Muscle layer of duodenum (tissue), 2 donors: ENCODE data around the gene FILIP1.
"Not testable (repeated sequence)": the region's sequence is repeated elsewhere in the genome, so short reads cannot be mapped to it uniquely, and the experiment has no call there.

Experiments
- H3K27ac ChIP-seq: one replicate; pipeline ENCODE4 v1.7.0; 2013; ENCODE audit warnings: mild to moderate bottlenecking, low read length
- H3K27me3 ChIP-seq: one replicate; pipeline ENCODE4 v1.7.0; 2013; ENCODE audit warnings: low read depth, mild to moderate bottlenecking, control low read depth, low read length
- H3K36me3 ChIP-seq, 2 donors: one replicate each; pipeline ENCODE4 v1.7.0; 2013; ENCODE audit warnings: low read length in 2 of 2, control low read depth in 1 of 2, mild to moderate bottlenecking in 1 of 2; ENCODE audit not compliant: insufficient read depth in 2 of 2, control insufficient read depth in 1 of 2
- H3K4me1 ChIP-seq, 2 donors: one replicate each; pipeline ENCODE4 v1.7.0; 2013; ENCODE audit warnings: low read length in 2 of 2, mild to moderate bottlenecking in 2 of 2, control low read depth in 1 of 2, moderate library complexity in 1 of 2; ENCODE audit not compliant: insufficient read depth in 2 of 2, control insufficient read depth in 1 of 2
- H3K4me3 ChIP-seq, 2 donors: one replicate each; pipeline ENCODE4 v1.7.0; 2013; ENCODE audit warnings: low read length in 2 of 2, low read depth in 1 of 2, mild to moderate bottlenecking in 1 of 2
- H3K9me3 ChIP-seq, 2 donors: one replicate each; pipeline ENCODE4 v1.7.0; 2013; ENCODE audit warnings: low read length in 2 of 2, control low read depth in 1 of 2, mild to moderate bottlenecking in 1 of 2; ENCODE audit not compliant: control insufficient read depth in 1 of 2
- donor health status: healthy.

The FILIP1 gene

DNA sequence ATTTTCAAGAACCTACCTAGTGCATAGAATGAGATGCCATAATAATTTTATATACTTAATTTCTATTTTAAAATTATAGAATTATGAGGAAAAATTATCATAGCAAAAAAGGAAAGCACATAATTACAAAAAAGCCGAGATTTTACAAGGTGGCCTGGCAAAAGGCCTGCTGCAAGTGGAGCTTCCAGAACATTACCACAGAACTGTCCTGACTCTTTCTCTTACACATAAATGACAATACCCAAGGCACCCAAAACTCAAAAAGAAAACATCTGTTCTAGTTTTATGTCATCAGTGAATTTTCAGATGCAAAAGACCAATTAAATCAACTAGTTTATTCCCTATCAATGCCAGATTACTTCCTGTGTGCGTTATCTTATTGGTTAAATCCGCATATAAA, 74.2 kb downstream of the FILIP1 start:
- Histone ChIP-seq H3K4me1 (peaks cover 0 to 6% of the 10 kb centered on the region in 2 donors), H3K27ac (no peak overlapping the region), H3K4me3 (no peak overlapping the region), H3K9me3 (no peaks in the 10 kb centered on the region), H3K36me3 (no peaks in the 10 kb centered on the region), H3K27me3 (no peaks in the 10 kb centered on the region)

DNA sequence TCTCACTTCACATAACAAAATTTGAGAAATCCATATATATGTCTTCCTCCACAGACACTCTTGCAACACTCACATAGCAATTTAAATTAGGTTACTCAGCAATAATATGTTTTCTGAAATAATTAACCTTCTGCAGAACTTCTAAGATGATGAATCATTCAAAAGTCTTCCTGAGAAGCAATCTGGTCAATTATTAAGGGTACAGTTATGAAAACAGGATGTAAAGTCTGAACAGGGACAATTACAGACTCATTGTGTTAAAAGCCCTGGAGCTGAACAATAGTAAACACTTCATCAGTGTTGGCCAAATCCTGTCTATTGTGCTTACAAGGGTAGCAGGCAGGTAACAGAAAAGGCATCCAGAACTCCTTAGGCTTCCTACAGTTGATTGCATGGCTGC, 75.4 kb downstream of the FILIP1 start:
- Histone ChIP-seq H3K27me3 (no peaks in the 10 kb centered on the region), H3K36me3 (no peaks in the 10 kb centered on the region), H3K4me3 (no peak overlapping the region), H3K9me3 (no peaks in the 10 kb centered on the region), H3K27ac (no peak overlapping the region), H3K4me1 (peaks cover 0 to 10% of the 10 kb centered on the region in 2 donors)

GRCh38 chr6:75416443-75416842, 77.2 kb downstream of the FILIP1 start:
- Histone ChIP-seq H3K9me3 (no peaks in the 10 kb centered on the region), H3K4me1 (peaks cover 0 to 15% of the 10 kb centered on the region in 2 donors), H3K4me3 (no peak overlapping the region), H3K27me3 (no peaks in the 10 kb centered on the region), H3K27ac (no peak overlapping the region), H3K36me3 (no peaks in the 10 kb centered on the region)

- peaks cover 0 to 15% of the 10 kb centered on the region in 2 donors for H3K4me1 ChIP-seq
- no peak overlapping the region for H3K27ac ChIP-seq
- no peaks in the 10 kb centered on the region for H3K9me3 ChIP-seq
- H3K36me3 ChIP-seq = no peaks in the 10 kb centered on the region
- no peaks in the 10 kb centered on the region for H3K27me3 ChIP-seq
- no peak overlapping the region for H3K4me3 ChIP-seq
Measured at GRCh38 chr6:75415804-75416203, 77.8 kb downstream of the FILIP1 start.

DNA sequence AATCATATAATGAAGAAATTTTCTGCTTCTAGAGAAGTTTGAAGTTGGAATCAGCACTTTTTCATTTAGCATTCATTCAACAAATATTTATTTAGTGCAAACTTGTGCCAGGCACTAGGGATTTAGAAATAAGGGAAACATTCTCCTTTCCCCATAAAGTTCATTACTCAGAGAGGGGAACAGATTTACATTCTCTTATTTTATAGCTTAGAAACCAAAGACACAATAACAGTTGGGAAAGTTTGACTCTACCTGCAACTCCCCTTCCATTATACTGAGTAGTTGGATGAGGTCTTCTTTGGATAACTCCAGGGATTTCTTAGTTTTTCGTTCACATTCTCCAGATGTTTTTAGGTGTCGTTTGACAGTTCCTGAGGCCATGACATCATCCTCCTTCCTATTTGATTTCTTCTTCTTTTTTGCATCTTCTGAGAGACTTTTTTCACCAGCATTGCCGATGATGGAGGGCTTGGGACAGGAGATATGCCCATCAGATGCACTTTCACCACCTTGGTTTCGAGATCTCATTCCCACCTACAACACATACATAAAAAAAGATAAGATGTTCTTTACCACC, 79.1 kb downstream of the FILIP1 start:
- Histone ChIP-seq H3K27me3 (no peaks in the 10 kb centered on the region), H3K4me1 (peaks cover 0 to 15% of the 10 kb centered on the region in 2 donors), H3K27ac (no peak overlapping the region), H3K4me3 (no peak overlapping the region), H3K9me3 (peaks cover 0 to 2% of the 10 kb centered on the region in 2 donors), H3K36me3 (no peaks in the 10 kb centered on the region)

DNA sequence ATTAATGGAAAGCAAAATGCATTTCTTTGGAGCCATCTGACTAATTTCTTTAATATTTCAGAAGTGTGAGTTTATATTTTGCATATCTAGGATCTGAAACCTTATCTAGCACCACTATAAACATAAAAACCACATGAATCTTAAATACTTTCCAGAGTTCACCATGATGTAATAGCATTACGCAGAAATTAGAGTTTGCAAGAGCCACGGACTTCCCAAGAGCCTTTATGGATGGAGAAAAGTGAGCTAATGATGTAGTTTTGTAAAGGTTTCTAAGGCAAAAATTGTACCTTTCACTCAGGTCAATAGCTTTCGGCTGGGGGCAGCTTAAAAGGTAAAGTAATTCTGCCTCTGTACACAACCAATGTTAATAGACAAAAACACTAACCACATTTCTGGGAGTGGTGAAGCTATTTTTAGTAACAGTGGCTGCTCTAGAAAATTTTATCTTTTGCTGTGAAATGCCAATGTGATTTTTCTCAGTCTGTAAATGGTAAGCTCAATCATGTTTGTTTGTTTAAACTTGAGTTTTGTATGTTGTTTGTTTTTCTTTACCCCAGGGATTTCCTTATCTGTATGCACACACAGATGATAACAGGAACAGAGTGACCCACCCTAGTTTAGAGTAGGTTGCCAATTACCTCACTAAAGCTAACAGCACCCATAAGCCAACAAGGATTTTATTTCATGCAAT, 80.5 kb downstream of the FILIP1 start:
- no peak overlapping the region for H3K27ac ChIP-seq
- no peak overlapping the region for H3K4me3 ChIP-seq
- H3K36me3 ChIP-seq = no peaks in the 10 kb centered on the region
- H3K4me1 ChIP-seq = peaks cover 0 to 15% of the 10 kb centered on the region in 2 donors
- peaks cover 0 to 2% of the 10 kb centered on the region in 2 donors for H3K9me3 ChIP-seq
- no peaks in the 10 kb centered on the region for H3K27me3 ChIP-seq

DNA sequence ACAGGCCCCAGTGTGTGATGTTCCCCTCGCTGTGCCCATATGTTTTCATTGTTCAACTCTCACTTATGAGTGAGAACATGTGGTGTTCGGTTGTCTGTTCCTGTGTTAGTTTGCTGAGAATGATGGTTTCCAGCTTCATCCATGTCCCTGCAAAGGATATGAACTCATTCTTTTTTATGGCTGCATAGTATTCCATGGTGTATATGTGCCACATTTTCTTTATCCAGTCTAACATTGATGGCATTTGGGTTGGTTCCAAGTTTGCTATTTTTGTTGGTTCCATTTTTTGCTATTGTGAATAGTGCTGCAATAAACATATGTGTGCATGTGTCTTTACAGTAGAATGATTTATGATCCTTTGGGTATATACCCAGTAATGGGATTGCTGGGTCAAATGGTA, 83.0 kb downstream of the FILIP1 start:
- not testable (repeated sequence) for H3K9me3 ChIP-seq, H3K27me3 ChIP-seq, H3K4me1 ChIP-seq, H3K4me3 ChIP-seq, H3K36me3 ChIP-seq, H3K27ac ChIP-seq

GRCh38 chr6:75409928-75410327, 83.7 kb downstream of the FILIP1 start:
- Histone ChIP-seq H3K4me3 (no peak overlapping the region), H3K27ac (no peak overlapping the region), H3K36me3 (no peaks in the 10 kb centered on the region), H3K4me1 (peaks cover 0 to 9% of the 10 kb centered on the region in 2 donors), H3K27me3 (no peaks in the 10 kb centered on the region), H3K9me3 (peaks cover 0 to 2% of the 10 kb centered on the region in 2 donors)

DNA sequence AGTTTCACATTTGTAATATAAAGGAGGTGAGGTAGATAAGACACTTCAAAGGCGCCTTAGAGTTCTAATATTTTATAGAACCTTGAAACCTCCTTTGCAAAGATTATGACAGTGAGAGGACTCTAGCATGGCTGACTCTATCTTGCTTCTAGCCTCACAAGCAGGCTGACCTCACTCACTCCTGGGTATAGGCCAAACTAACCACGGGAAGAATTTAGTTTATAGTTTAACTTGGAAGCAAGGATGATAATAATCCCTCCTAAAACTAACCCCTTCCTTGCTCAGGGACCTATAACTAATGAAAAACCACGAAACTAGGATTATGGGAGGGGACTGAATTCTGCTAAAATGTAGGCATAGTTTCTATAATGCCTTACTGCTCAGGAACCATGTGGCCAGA, 84.3 kb downstream of the FILIP1 start:
- H3K4me1 ChIP-seq = peaks cover 0 to 9% of the 10 kb centered on the region in 2 donors
- no peaks in the 10 kb centered on the region for H3K36me3 ChIP-seq
- no peaks in the 10 kb centered on the region for H3K27me3 ChIP-seq
- no peak overlapping the region for H3K4me3 ChIP-seq
- no peak overlapping the region for H3K27ac ChIP-seq
- H3K9me3 ChIP-seq = peaks cover 0 to 2% of the 10 kb centered on the region in 2 donors

- Histone ChIP-seq H3K9me3 (no peaks in the 10 kb centered on the region), H3K4me3 (no peak overlapping the region), H3K4me1 (peaks cover 0 to 3% of the 10 kb centered on the region in 2 donors), H3K27me3 (no peaks in the 10 kb centered on the region), H3K27ac (no peak overlapping the region), H3K36me3 (no peaks in the 10 kb centered on the region)
Measured at GRCh38 chr6:75403563-75404080, 90.0 kb downstream of the FILIP1 start.

DNA sequence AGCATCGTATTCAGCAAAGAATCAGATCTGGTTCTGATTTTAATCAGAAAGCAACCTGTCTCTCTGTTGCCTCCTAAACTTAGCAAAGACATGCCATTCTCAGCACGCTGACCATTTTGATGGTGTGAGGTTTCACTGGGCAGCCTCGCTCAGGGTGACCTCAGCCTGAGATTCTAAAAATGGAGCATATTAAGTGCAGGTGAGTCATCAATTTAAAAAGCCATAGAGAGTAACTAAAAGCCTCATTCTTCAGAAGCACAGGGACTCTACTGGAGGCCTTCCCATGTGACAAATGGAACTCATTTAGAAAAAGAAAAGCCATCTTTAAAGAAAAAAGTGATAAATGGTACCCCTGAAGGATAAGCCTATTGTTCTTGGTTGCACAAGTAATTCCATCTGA, 91.3 kb downstream of the FILIP1 start:
- Histone ChIP-seq H3K9me3 (no peaks in the 10 kb centered on the region), H3K27me3 (no peaks in the 10 kb centered on the region), H3K4me3 (no peak overlapping the region), H3K36me3 (no peaks in the 10 kb centered on the region), H3K27ac (no peak overlapping the region), H3K4me1 (peaks cover 0 to 3% of the 10 kb centered on the region in 2 donors)
